Fibroblast of peridontal ligament (primary cell): ENCODE data around the gene HLA-DQA1.
"Not testable (repeated sequence)": the region's sequence is repeated elsewhere in the genome, so short reads cannot be mapped to it uniquely, and the experiment has no call there.

Source experiments
- DNase-seq: peaks from one replicate; pipeline ENCODE4 v3.0.0-alpha.2; 2010; ENCODE audit errors: extremely low read depth

The HLA-DQA1 gene

DNA sequence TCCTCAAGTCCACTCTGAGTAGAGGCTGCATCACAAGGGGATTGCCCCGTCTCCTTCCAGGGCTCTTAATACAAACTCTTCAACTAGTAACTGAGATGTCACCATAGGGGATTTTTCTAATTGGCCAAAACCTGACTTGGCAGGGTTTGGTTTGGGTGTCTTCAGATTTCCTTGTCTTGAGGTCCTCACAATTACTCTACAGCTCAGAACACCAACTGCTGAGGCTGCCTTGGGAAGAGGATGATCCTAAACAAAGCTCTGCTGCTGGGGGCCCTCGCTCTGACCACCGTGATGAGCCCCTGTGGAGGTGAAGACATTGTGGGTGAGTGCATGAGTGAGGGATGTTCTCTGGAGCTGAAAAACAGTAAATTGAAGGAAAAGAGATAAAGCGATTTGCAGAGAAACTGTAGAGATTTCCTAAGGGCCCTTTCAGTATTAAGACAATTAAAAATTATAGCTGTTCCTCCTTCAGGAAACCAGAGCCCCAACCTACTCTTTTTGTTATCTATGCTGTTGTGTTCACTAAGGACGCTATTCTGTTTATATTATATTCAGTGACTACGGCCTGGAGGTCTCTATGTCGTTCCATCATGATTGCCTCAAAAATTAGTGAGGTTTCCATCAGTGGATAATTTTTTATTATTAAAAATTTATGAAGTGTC, at the start of gene HLA-DQA1:
TSS of gene HLA-DQA1 (plus strand) at position 188 of the 662 bp plus-strand sequence. CDS start at position 241, 53 bp downstream.
- no peak for DNase-seq

DNA sequence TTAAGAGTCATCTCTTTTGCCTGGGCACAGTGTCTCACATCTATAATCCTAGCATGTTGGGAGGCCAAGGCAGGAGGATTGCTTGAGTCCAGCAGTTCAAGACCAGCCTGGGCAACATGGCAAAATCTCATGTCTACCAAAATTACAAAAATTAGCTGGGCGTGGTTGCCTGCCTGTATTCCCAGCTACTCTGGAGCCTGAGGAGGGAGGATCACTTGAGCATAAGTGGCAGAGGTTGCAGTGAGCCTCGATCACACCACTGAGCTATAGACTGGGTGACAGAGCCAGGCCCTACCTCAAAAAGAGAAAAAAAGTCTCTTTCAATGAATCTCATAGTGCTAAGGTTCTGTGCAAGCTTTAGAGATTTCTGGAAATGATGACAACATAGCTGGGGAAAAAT, 49.0 kb upstream of the HLA-DQA1 start:
- DNase-seq = no peak

DNA sequence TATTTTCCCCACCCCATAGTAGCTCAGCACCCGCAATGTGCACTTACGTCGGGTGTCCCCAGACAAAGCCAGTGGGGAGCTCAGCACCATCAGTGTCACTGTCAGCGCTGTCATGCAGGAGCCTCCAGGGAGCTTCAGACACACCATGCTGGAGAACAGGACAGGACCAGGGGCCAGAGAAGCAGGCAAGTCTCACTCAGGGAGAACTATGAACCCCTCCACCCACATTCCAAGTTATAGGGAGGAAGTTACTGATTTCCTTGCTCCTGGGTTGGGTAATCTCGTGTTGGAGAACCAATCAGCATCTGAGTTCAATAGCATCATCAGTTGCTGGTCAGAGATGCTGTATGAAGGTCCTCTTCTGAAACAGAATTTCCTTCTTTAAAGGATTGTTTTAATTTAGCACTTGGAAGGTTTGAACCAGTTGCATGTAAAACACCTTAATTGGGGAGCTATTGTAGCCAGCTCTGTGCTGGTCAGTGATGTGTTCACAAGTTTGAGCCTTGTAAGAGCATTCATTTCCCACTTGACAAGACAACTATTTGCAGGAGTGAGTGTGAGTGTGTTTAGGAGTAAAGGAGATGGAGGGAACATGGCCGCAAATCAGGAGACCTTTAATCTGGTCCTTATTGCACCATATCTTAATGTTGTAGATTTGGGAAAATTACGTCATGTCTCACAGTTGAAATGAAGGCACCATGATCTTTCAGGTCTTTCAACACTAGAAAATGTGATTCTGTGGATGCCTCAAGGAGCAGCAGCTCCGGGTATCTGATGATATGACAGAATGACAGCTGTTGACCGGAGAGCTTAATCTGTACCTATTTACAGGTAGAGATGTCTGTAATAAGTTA, 47.4 kb upstream of the HLA-DQA1 start, which contains the start of gene HLA-DRB1:
TSS of gene HLA-DRB1 (minus strand) at position 253 of the 854 bp plus-strand sequence. CDS start at position 147, 106 bp downstream.
- peak; percentile 6 for DNase-seq

DNA sequence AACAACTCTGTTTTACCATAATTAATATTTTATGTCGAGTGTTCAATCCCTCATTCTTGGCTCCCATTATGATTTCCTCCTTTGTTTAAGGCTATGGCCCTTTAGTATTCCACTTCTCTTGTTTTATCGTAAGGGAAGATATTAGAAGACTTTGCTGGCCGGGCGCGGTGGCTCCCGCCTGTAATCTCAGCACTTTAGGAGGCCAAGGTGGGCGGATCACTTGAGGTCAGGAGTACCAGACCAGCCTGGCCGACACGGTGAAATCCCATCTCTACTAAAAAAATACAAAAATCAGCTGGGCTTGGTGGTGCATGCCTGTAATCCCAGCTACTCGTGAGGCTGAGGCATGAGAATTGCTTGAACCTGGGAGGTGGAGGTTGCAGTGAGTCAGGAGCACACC, 46.5 kb upstream of the HLA-DQA1 start:
- not testable (repeated sequence) for DNase-seq

DNA sequence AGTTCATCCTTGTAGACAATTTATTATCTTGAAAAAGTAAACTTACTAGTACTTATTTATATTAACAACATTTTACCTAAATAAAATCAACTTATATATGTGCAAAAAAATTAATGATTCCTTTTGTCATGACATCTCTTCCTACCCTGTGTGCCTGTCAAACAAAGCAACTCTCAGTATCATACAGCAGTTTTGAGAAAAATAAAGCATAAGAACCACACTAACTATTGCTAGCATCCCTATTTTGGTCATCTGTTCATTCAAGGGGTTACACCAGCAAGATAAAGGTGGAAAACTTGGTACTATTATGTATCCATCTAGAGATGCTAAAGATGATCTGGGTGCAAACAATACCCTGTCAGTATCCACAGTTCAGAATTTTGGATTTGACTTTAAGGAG, 40.2 kb upstream of the HLA-DQA1 start:
- no peak for DNase-seq

DNA sequence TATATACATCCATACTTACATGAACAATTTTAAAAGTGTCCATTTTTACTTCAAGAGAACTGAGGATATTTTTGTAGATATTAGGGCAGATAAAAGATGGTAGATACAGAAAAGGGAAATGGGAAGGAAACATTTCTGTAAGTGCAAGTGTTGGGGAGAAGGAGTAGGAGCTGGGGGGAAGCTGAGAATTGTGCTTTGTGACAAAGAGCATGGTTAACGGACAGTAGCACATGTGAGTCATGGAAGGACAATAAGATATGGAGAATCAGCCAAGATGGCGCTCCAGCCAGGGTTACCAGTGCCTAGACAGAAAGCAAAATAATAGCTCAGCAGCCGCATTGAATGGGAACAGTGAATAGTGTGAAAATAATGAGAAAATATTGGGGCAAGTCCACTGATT, 34.8 kb upstream of the HLA-DQA1 start:
- no peak for DNase-seq

DNA sequence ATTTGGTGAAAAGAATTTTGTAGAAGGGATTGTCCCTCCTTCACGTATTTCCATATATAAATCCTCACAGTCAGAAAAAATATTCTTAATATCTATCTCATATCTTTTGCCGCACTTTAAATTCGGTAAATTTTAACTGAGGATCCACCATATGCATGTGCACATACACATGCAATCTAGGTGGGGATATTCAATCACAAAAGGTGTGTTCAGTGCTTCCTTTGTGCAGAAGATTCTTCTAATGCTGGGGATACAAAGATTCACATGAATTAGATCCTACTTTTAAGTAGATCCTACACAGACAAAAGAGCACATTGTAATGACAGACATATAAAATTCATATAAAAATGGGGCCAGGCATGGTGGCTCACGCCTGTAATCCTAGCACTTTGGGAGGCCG, 34.0 kb upstream of the HLA-DQA1 start:
- DNase-seq = no peak

DNA sequence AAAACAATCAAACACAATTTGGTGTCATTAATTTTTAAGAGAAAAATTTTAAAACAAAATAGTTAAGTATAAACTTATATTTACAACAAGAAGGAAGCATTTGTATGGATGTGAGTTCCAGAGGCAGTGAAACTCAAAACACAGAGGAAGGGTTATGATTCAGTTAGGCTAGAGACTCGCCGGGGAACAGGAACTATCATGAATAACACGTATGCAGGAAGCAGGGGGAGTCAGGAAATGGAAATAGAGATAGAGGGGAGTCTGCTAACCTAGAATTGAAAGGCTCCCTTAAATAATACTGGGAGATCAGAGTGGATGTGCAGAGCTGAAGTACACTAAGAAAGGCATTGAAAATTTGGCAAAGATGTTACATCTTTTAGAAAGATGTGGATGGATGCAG, 33.3 kb upstream of the HLA-DQA1 start:
- DNase-seq = no peak

DNA sequence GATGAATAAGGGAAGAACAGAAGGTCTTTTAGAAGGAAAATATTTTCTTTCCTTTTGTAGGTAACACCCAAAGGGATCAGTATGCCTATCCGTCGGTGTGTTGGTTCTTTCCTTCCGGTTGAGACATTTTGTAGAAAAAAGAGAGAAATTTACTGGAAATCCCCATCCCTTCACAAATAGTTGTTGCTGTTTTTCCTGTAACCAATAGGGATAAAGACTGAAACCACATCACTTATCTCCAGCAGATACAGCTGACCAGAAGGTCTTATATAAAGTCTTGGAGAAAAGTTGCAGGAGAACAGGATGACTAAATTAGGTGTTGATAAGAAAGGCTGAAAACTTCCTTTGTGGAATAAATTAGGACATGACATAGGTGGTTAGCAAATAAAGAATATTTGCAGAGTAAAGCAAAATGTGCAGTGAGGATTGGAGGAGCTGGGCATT, 32.8 kb upstream of the HLA-DQA1 start:
- peak; percentile 22 for DNase-seq

DNA sequence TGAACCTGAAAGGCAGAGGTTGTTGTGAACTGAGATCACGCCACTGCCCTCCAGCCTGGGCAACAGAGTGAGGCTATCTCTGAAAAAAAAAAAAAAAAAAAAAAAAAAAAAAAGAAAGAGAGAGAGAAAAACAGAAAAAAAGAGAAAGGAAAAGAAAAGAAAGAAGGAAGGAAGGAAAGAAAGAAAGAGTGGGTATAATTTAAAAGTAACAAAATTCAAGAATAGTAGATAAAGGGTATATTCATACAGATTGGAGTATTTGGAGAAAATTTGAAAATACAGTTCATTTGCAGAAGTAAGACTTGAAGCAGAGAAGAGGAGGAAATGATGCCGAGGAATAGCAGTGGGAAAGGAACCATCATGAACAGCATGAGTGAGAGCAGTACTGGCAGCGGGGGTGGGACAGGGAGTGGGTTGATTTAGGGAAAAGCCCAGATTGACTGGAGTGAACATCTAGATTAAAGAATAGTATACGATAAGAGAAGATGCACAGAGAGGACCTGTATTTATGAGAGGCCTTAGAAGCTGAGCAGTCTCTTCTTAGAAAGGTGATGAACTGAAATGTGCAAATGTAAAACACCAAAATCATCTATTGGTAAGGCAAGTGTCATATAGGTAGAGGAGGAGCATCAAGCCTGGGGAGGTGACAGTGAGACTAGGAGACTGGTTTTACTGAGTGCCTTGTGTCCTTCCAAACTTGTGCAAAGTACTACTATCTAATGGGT, 29.8 kb upstream of the HLA-DQA1 start:
- DNase-seq = no peak

DNA sequence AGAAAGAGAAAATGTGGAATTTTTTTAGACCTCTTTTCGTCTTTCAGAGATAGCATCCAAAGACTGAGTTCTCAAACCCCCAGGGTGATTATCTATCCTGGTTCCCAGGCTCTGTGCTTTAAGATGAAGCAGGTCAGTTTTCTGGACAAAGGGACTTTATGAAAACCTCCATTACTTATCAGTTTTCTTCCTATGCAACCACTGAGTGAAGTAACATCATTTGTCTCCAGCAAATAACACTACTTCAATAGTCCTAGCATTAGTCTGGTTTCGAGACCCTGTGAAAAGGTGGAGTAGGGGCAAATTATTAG, 29.3 kb upstream of the HLA-DQA1 start:
- no peak for DNase-seq

DNA sequence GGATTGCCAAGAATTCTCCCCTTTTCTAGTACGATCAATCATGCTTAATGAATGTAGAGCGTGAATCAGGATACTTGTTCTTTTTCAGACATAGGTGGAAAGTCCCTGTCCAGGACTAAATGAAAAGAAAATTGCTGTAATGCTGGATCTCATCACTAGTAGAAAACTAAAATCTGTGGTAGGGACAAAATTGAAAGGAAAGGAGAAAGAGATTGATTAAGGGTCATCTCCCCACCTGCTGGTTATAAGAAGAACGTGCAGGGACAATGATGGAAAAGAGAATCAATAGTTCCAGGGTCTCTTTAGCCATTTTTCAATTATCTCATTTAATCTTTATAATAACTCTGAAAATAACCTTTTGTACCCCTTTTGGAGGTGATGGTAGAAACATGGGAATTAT, 28.8 kb upstream of the HLA-DQA1 start:
- DNase-seq = no peak

DNA sequence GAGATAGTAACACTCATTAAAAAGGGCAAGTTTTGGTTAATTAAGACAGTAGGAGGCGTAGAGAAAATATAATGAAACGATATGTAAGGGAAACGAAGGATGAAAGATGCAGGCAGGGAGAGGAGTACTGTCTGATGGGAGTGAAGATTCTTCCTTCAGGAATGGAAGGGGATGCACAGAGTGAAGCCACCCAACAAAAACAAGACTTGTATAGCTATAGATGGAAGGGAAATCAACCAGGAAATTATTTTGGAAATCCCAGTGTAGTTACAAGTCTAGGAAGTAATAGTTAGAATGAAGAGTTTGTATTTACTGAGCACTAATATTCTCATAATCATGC, 27.8 kb upstream of the HLA-DQA1 start:
- no peak for DNase-seq

DNA sequence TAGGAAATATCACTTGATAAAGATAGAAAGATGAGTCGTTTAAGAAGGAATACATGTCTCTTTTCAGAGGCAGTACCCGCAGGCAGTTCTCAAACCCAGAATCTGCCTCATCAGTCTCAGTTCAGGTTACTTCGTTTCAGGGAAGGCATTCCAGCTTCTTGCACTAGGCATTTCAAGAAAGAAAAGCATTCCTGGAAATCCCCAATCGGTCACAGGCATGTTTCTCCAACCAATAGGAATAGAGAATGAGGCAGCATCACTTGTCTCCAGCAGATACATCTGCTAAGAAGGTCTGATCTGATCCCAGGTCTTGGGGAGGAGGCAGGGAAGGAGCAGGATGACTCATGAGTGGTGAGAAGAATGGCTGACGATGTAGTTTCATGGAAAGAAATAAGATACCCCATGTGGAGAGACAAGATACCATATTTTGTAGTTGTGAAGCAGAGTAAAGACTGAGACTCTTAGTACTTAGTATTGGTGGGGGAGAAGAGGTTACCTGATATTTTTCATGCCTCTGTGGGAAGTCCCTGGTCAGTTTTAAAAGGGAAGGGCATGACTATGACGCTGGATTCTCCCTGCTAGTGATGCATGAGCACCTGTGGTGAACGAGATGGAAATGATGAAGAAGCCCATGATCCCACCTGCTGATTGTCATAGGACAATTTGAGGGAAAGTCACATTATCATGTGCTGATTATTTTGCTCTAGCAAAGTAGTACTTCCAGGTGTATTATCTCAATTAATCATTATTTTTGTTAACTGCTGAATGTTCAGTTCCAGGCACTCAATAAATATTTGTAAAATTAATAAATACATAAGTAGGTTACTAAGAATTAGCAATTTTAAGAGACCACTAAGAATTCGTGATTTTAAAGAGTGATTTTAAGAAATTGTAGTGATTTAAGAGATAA, 27.2 kb upstream of the HLA-DQA1 start:
- peak; percentile 94 for DNase-seq

DNA sequence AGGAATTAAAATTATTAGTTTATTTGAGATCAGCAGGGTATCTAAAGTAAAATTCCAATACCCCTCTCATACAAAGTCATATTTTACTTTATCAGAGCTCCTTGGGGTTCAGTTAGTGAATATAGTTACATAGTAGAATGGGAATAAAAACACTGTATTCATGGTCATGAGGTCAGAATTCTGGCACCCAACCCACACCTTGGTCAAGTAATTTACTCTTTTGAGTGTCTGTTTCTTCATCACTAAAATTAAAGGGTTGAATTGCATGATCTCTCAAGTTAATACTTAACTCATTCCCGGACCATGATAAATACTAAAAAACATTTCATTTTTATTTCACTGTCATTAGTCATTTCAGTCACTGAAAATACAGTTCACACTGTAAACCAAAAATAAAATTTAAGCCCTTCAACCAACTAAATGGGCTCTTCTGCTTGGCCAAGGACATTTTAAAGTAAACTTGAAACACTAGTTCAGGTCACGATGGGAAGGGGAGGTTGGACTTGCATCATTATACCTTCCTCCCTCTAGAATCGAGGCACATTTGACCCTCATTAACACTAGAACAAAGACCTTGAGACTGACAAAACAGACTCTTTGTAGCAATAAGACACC, 26.4 kb upstream of the HLA-DQA1 start:
- DNase-seq = no peak

DNA sequence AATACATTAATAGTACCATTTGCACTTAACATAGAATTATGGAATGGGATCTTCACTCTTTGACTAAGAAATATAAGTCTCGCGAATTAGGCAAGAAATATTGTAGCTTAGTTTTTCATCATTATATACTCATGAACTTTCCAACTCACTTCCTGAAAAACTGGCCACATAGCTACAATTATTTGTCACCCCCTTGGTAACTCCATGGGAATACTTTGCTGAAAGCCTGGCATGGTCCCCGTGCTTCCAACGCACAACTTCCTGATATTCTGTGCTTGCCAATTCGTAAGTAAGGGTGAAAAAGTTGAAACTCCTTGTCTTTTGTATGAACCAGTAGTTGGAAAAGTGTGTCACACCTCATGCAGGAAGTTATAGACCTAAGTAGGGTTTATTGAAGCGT, 23.7 kb upstream of the HLA-DQA1 start:
- DNase-seq = no peak

DNA sequence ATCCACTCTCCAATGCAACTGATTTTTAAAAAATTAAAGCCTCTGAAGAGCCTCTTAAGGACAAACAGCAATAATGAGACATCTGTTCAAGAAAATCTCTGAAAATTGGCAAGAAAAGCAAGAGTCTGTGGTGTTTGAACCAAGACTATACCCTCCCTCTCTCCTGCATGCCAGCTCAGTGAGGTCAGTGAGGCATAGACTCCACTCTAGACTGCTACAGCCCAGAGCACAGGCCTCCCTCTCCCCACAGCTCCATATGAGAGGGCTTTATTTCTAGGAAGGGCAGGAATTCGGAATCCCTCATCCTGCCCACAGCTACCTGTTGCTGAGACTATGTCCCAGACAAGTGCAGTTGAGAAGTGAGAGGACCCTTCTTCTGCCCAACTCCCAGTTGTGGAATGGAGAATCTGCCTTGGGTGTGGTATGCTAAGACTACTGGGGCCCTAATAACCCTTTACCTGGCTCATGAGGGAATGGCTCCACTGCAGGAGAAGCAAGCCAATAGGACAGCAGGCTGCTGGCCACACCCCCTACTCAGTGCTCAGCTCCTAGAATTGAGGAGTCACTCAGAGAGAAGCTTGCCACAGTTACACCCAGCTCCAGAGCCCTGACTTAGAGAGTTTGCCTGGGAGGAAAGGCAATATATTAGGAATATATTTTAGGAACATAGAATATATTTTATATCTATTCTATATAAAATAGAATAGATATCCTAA, 22.7 kb upstream of the HLA-DQA1 start:
- no peak for DNase-seq

DNA sequence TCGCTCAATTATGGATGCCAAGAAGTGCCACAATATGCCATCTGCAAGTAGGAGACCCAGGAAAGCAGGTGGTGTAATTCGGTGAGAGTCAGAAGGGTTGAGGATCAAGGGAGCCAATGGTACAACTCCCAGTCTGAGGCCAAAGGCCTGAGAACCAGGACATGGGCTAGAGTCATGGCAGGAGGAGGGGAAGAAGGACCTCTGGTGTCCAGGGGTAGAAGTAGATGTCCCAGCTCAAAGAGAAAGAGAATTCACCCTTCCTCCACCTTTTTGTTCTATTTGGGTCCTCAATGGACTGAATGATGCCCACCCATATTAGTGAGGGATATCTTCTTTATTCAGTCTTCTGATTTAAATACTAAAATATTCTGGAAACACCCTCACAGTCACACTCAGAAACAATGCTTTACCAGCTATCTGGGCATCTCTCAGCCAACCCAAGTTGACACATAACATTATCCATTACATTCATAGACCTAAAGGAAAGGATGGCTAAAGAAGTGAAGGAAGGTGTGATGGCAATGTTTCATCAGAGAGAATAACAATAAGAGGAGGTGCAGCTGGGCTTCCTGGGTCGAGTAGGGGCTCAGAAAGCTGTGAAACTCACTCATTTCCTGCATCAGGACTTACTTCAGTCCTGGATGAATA, 21.2 kb upstream of the HLA-DQA1 start:
- DNase-seq = no peak

DNA sequence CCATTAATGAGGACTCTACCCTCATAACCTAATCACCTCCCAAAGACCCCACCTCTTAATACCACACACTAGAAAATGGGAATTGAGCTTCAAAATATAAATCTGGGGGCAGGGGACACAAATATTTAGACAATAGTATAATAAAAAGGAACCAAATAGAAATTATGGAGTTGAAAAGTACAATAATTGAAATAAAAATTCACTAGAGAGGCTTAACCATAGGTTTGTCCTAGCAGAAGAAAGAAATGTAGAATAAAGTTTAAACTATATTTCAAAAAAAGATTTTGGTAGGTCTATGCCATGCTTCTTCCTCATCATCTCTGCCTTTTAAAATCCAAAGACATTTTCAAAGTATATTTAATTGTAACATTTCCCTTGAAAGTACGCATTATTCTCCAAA, 19.5 kb upstream of the HLA-DQA1 start:
- DNase-seq = no peak

DNA sequence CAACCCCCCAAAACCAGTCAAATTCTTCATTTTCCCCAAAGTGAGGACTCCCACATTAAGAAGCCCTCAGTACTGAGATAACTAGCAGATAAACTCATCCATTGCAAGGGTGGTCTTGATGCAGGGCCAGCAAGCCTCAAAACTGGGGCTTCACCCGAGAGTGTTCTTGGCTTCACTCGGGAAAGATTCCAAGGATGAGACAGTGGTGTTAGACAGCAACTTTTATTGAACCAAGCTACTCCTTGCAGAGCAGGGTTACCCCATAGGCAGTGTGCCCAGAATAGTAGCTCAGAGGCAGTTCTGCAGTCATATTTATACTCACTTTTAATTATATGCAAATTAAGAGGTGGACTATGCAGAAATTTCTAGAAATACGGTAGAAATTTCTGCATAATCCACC, 15.8 kb upstream of the HLA-DQA1 start:
- DNase-seq = no peak
